IPS-18c (cell line): ENCODE results near the gene TTI1.

Experiments used
- H3K4me3 ChIP-seq: 2 replicates; pipeline ENCODE4 v1.7.0; 2013; ENCODE audit warnings: low read depth, mild to moderate bottlenecking, low read length, moderate library complexity; ENCODE audit not compliant: insufficient read depth
- H3K9me3 ChIP-seq: one replicate; pipeline ENCODE4 v1.6.1; 2013; ENCODE audit warnings: mild to moderate bottlenecking, low read length, moderate library complexity; ENCODE audit not compliant: control insufficient read depth, insufficient read depth

The TTI1 gene

DNA sequence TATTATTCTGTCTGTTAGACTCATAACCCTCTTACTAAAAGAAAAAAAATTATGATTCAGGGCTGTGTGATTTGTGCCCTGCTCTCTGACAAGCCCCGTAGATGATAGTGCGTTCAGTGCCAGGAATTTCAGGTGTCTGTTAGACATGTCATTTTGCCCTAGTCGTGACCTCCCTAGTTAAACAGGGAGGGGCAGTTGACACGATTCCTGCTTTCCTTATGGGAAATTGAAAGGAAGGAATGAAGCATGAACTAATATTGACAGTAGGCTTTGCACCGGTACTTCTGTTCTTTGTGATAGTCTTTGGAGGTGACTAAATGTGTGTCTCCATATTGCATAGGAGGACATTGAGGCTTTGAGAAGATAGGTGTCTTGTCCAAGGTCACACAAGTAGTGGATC lies 26.6 kb upstream of the TTI1 start:
- no peak overlapping the region for H3K4me3 ChIP-seq
- H3K9me3 ChIP-seq, result no peaks in the 10 kb centered on the region

DNA sequence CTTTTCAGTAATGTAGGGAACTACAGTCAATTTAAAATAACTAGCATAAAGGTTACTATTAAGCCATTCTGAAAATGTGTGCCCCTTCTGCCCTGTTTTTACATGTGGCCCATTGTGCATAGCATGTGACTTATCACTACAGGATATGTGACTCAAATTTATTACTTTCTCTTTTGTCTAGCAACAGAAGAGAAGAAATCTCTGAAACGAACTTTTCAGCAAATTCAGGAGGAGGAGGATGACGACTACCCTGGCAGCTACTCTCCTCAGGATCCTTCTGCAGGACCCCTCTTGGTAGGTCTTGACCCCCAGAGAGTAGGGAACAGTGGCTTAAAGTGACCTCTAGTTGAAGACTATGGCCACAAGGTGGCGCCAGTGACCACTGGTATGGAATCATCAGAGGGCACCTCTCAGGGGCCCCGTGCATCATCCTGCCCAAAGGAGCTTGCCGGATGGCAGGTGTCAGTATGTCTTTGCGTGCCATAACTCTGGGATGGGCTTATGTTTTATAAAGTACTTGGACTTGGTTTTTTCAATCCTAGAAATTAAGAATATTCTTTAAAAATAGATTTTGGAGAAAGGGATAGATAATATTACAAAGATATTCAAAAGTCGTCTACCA lies 24.2 kb upstream of the TTI1 start:
- Histone ChIP-seq H3K4me3 (no peak overlapping the region), H3K9me3 (no peaks in the 10 kb centered on the region)

DNA sequence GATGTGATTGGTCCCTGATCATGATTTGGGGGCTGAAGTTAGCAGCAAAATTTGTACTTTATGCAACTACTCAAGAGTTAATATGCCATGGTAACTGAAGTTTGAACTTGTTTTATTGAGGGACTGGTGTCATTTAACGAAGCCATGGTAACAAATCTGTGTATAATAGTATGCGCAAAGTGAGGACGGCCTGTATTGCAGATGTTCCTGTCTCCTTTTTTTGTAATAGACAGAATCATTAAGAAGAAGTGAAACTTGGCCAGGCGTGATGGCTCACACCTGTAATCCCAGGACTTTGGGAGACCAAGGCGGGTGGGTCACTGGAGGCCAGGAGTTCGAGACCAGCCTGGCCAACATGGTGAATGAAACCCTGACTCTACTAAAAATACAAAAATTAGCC lies 22.6 kb upstream of the TTI1 start:
- H3K9me3 ChIP-seq, result no peaks in the 10 kb centered on the region
- no peak overlapping the region for H3K4me3 ChIP-seq

DNA sequence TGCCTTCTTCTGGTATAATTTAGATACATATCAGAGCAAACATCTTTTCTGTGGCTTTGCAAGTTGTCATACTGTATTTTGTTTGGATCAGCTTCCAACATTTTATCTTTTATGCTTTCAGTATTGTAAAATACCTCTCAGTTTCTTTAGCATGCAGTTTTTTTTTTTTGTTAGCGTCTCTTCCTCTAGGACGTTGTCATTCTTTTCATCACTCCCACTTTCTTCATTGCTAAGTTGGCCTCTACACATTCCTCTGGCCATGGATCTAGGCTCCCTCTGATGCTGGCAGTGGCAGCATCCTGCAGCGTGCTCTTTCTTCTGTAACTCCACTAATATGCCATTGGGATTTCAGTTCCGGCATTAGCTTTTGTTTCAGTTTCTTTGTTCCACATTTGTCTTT lies 22.0 kb upstream of the TTI1 start:
- Histone ChIP-seq H3K4me3 (no peak overlapping the region), H3K9me3 (no peaks in the 10 kb centered on the region)

DNA sequence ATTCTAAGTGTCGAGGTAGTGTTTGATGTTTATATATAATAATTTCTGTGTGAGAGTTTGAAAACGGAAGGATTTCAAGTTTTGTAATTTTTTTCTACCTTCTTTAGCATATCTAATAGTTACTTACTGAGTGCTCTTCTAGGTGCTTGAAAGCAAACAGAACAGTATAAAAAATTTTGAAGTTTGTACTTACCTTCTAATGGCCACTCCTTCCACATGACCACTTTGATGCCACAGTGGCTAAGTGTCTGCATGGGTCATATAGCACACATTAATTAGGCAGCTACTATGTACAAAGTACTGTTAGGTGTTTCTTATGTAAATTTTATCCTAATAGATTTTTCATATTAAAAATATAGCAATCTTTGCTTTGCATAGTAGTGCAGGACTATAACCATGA lies 21.4 kb upstream of the TTI1 start:
- Histone ChIP-seq H3K4me3 (no peak overlapping the region), H3K9me3 (no peaks in the 10 kb centered on the region)

DNA sequence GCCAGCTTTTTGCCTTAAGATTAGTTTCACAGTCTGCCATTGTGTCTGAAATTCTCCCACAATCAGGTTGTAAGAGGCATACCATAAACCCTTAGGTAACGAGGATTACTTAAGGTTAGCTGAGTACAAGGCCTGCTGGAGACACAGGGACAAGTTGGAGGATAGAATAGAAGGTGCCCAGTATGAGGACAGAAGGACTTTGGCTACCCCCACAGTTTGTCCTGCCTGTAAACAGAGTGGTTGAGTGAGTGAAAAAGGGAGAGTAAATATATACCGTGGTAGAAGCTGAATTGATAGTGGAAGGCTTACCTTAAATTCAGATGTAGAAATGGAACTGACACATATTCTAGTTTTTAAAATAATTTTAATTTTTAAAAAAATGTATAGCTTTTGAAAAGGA lies 19.6 kb upstream of the TTI1 start:
- Histone ChIP-seq H3K4me3 (no peak overlapping the region), H3K9me3 (no peaks in the 10 kb centered on the region)

DNA sequence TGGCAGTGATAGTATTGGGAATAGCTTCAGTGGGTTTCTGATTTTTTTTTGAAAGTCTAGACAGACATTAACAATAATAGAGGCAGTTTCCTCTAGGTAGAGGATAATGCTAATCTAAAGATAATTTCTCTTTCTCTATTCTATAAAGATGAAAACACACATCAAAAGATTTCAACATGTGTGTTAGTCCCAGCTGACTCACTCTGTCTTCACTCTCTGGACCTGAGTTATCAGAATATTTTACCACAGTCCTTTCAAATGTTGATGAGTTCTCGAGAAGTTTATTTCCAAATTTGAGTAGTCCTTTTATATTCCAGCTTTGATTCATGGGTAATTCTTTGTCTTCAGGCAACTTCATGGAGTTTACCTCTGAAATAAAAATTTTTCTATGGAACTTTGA lies 17.4 kb upstream of the TTI1 start:
- Histone ChIP-seq H3K4me3 (no peak overlapping the region), H3K9me3 (no peaks in the 10 kb centered on the region)

DNA sequence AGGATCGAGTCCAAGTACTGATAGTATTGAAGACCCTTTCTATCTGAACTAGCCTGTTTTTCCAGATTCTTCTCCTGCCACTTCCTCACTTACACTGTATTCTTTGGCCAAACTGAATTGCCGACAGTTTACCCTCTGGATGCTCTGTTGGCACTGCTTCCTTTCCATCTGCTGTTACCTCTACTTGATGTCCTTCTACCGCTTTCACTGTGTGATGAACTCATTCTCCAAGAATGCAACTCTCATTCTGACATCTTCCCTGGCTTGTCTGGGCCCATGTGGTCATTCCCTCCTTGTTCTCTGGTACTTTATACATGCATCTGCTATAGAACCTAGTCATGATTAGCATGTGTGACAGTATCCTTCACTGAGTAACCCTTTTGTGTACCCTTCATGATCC lies 16.5 kb upstream of the TTI1 start:
- Histone ChIP-seq H3K9me3 (no peaks in the 10 kb centered on the region), H3K4me3 (no peak overlapping the region)

DNA sequence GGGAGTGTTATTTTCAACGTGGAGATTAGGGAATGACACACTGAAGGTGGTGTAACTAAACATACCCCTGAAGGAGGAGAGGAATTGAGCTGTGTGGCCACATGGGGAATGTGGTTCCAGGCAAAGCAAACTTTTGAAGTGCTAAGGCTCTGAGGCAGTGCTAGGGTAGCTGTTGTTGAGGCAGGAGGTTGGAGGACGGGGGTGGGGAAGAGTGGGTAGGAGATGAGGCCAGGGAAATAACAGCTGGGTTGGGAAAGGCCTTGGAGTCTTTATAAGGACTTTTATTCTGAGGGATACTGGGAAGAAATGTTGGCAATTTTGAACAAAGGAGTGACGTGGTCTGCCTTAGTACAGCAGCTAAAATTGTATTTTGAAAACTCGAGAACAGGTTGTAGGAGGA lies 13.3 kb upstream of the TTI1 start:
- Histone ChIP-seq H3K9me3 (no peaks in the 10 kb centered on the region), H3K4me3 (no peak overlapping the region)

DNA sequence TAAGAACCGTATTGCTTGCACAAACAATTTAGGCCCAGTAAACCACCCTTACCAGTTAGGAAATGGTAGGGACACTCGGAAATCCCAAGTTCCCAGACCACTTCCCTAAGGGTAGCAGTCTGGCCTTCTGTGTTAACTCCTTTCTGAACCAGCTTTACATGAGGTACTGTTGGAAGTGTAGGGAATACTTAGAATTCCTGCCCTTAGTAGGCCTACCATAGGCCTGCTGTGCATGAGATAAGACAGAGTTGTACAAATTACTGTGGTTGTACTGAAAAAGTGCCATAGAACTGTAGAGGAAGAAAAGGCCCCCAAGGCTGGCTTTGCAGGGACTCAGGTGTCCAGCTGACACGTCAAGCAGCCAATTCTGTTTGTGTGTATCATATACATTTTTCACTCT lies 11.4 kb upstream of the TTI1 start:
- no peak overlapping the region for H3K4me3 ChIP-seq
- H3K9me3 ChIP-seq, result no peaks in the 10 kb centered on the region

DNA sequence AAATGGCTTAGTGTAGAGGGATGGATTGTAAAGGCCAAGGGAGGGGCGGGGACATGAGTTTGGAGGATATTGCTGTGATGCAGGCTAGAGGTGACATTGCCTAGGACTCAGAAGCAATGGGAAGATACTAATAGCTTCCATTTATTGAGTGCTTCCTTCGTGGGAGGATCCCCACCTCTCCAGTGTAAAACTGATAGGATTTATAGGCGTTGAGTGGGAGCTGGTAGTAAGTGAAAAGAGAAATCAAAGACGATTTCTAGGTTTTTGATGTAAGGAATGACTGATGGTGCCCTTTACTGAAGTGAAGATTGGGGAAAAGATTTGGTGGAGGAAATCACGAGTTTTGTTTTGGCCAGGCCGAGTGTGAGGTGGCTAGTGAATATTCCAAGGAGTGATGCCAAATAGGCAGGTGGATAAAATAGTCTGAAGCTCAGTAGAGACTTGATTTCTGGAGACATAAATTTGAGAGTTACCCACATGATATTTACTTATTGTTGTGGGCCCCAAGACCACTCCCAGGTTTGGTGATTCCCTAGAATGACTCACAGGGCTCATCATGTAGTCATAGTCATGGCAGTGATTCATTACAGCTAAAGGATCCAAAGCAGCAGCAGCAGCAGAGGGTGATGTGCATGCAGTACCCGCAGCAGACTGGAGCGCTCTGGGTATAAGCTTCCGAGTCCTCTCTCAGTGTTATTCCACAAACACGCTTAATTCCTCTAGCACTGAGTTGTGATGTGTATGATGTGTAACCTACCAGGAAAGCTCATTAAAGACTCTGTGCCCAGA lies 10.4 kb upstream of the TTI1 start:
- no peak overlapping the region for H3K4me3 ChIP-seq
- H3K9me3 ChIP-seq, result no peaks in the 10 kb centered on the region

DNA sequence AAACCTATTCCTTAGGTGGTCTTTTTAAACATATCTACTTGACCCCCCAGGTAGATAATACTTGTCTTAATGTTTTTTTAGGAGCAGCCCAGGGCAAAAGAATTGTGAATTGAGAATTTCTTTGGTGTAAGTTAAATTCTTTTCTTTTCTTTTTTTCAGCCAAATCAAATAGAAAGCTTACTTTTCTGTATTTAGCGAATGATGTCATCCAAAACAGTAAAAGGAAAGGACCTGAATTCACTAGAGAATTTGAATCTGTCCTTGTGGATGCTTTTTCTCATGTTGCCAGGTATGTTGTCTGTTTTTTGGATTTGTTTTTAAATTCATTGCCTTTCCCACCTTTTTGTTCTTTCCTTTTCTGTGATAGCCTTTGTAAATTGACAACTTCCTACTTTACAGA lies 7.0 kb upstream of the TTI1 start:
- Histone ChIP-seq H3K9me3 (no peaks in the 10 kb centered on the region), H3K4me3 (no peak overlapping the region)

DNA sequence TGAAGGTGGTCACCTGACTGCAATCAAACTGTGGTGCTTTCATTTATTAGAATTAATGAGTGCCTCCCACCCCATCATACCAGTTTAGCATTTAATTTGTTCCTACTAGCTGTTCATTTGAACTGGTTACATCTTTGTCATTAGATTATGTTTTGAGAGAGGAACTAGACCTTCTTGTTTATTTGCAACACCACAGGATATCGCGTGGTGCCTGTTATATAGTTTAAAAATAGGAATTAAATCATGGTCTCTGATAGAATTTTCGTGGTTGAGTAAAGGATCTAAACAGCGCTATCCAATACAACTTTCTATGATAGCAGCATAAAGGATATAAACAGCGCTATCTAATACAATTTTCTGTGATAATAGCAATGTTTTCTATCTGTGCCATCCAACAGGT lies 3.1 kb upstream of the TTI1 start:
- H3K9me3 ChIP-seq, result no peaks in the 10 kb centered on the region
- H3K4me3 ChIP-seq, result peak overlapping the region; percentile 6; the same call in 1 of the 2 replicates

DNA sequence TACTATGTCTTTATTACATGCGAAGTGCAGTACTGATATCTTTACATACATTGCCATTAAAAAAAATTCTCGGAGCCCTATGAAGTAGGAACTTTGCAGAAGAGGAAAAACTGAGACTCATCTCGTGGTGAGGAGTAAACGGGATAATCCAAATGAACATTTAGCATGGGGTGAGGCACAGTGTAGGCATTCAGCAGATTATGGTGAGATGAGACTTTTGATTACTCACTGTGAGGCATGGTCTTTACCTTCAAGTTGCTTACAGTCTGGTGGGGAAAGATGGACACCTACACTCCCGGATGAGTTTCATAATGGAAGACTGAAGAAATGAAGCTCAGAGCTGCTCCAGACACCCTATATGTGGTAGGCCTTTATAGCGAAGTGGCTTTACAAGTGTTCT lies 1.7 kb upstream of the TTI1 start:
- H3K9me3 ChIP-seq, result no peaks in the 10 kb centered on the region

DNA sequence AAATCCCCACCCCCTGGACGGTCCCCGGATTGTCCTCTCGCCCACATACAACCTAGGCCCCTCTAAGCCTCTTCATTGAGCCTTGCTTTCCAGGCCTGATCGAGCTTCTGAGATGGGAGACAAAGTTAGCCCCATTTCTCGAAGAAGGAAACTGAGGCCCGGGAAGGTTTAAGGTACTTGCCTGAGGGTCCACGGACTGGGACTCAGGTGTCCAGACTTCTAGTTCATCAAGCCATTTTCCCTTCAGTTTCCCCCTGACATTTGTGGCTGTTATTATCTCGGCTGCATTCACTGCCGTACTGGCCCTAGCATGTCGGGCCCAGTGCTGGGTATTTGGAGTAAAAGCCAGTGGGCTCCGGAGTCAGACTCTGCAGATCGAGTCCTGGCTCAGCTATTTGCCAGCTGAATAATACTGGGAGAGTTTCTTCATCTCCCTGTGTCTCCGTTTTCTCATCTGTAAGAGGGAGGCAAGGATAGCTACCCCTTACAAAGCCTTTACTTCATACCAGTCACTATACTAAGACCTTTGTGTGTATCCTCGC lies 923 bp upstream of the TTI1 start:
- no peaks in the 10 kb centered on the region for H3K9me3 ChIP-seq
- peak overlapping the region; percentile 98 for H3K4me3 ChIP-seq

More for the DNA sequence above, 1.7 kb upstream of the TTI1 start:
- H3K4me3 ChIP-seq, result no peak overlapping the region

DNA sequence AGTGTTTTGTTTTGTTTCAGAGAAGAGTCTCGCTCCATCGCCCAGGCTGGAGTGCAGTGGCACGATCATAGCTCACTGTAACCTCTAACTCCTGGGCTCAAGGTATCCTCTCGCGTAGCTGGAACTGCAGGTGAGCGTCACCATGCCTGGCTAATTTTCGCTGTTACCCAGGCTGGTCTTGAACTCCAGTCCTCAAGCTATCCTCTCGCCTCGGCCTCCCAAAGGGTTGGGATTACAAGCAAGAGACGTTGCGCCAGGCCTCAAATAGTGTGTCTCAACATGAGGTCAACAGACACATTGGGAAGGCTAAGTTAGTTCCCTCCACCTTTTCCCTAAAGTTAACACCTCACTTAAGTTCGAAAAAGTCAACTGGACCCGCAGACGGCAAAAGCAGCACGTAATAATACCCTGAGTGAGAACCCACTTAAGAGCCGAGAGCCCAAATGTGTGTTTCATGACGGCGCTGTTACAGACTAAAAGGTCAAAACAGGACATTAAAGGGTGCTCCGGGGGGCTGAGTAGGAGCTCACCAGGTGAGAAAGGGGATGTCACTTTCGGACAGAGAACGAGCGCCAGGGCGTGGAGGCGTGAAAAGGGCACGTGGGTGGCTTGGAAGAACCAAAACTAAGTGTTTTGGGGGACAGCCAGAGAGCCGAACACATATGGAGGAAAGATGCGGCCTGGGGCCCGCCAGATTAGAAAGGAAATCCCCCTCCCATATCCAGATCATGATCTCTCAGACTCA lies 499 bp downstream of the TTI1 start:
- H3K4me3 ChIP-seq, result peak overlapping the region; percentile 98
- H3K9me3 ChIP-seq, result no peaks in the 10 kb centered on the region

DNA sequence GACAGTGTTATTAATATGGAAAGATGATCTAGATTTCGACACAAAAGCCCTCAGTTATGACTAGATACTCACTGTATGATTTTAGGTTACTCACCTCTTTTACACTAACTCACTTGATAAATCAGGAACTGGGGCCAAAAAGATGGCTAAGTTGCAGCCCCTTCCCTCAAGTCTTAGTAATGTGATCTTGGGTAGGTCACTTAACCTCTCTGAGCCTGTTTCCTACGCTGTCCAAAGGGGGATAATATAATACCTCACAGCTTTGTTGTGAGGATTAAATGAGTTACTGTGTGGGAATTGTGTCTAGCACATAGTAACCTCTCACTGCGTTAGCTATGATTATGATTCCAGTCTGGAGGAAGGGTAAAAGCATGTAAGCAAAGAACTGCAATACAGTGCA lies 1.3 kb downstream of the TTI1 start:
- H3K9me3 ChIP-seq, result no peaks in the 10 kb centered on the region
- H3K4me3 ChIP-seq, result 0 out of 2 replicates have a peak overlapping the region, but pooled peaks have one; percentile 98

DNA sequence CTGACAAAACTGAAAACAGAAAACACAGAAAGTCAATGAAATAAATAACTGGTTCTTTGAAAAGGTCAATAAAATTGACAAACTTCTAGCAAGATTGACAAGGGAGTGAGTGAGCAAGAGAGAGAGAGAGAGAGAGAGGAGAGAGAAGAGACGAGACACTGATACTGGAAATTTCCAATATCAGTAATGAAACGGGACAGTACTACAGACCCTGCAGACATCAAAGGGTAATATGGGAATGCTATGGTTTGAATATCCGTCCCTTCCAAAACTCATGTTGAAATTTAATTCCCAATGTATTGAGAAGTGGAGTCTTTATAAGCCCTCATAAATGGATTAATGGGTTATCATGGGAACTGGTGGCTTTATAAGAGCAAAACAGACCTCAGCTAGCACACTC lies 3.8 kb downstream of the TTI1 start:
- no peaks in the 10 kb centered on the region for H3K9me3 ChIP-seq
- H3K4me3 ChIP-seq, result no peak overlapping the region
